HG03439 (cell line): ENCODE measurements around the gene SPINK14.

Source experiments
- ATAC-seq: cut with Tn5 transposase; IDR thresholded peaks from one replicate; pipeline ENCODE4 v1.9.1; 2021; ENCODE audit warnings: mild to moderate bottlenecking, moderate library complexity; ENCODE audit not compliant: unreplicated experiment

The SPINK14 gene, protein sequence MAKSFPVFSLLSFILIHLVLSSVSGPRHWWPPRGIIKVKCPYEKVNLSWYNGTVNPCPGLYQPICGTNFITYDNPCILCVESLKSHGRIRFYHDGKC

DNA sequence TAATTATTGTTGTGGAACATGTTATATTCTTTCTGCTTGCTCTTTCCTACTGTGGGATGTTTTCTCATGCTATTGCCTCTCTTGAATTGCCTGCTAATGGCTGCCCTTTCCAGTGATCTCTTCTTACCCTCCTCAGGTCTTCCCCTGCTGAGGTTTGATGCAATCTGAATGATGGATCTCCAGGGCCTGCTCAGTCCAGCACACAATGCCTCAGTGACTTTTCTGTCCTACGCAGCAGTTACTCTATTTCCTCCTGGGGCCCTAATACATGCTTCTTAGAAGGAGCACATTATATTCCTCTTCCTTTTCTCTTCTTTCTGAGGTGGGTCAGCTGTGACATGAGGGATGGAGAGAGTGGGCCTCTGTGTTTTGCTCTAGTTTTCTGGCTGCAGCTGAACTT lies at the start of gene SPINK14:
Gene SPINK14, plus strand, starts transcription at position 301 of the 400 bp plus-strand sequence. CDS start 1,187 bp downstream, outside the sequence.
- ATAC-seq = no peak

DNA sequence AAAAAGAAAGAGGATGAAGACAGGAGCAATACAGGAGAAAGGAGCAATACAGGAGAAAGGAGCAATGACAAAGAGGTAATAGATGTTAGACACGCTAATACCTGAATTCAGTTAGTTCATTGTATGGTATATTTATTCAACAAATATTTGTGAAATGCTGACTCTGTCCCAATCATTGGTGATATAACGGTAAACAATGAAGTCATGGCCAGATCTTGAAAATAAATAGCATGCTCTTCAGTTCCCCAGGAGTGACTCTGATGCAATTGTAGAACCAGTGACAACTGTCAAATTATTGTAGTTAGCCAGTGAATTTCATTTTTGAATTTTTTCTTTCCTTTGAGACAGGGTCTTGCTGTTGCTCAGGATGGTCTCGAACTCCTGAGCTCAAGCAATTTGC lies 48.0 kb upstream of the SPINK14 start:
- no peak for ATAC-seq

DNA sequence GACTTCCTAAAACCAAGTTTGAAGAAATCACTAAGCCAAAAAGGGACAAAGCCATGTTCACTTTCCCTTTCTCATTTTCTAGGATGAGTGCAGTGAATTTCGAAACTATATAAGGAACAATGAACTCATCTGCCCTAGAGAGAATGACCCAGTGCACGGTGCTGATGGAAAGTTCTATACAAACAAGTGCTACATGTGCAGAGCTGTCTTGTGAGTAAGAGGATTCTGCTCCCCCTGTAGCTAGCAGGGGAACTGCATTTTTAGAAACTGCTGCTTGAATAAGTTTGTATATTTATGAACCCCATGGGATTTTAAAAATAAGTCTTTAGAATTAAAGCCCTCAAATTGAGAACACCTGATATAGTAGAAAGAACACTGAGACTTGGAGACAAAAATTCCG lies 42.7 kb upstream of the SPINK14 start:
- no peak for ATAC-seq

DNA sequence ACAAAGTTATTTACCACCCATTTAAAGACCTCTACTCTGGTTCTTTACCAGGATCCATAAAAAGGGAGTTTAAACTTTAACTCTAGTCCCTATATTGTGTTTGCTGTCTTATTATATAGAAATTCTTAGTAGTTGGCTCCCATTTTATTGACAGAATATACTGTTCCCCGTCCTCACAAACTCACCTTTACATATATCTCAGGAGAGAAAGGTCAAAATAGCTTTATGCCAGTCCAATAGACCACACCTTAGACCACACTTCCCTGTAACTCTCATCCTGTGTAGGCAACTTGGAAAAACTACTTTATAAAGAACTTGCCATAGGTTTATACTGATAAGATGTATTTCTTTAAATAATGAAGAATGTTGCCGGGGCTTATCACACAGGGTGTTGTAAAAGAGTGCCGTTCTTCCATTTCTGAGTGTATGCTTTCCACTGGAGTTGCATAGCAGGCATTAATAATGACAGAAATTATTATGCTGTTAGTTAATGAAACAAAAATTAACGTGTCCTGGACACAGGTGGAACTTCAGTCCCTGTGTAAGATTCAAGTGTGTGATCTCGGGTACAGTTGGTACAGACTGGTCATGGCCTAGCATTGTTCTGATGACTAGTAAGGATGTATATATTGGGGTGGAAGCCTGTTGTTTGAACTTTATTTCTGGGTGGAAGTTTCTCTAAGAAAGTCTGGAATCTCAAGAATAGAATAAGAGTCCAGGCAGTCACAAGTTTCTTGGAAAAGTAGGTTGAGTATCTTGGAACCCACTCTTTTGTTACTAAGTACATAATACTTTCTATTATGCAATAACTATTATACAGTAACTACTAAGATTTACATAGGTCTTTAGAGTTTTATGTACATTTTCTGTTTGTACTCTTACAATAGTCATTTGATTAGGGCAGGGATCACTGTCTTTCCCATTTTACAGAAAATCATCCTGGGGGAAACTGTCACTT lies 33.0 kb upstream of the SPINK14 start:
- ATAC-seq = no peak

DNA sequence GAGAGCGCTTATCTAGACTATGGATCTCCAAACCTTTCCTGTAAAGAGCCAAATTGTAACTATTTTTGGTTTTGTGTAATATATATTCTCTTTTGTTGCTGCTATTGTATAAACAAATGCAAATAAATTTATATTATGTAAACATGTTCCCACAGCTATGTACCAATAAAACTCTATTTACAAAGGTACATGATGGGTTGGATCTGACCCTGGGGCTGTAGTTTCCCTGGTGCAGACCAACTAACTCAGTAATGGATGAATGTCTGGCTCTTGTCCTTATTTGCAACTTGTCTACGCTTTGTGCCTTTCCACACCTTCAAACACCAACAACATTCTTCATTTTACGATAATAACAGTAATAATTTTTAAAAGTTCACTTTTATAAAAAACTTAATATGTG lies 27.5 kb upstream of the SPINK14 start:
- no peak for ATAC-seq

DNA sequence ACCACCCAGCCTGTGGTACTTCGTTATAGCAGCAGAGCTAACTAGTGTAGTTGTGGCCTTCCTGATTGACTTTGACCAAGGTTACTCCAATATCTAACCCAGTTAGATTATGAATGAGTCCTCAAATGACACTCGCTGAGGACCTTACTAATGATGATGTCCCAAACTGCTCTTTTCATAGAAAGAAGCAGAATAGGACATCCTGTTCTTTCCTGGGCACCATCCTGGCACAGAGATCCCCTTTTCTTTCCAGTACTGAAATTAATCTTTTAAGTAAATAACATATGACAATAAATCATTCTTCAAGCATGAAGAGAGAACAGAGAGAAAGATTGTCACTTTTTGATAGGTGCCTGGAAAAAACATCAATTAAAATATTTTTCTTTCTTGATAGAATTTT lies 26.7 kb upstream of the SPINK14 start:
- ATAC-seq = no peak

GRCh38 chr5:148145916-148146315 lies 22.4 kb upstream of the SPINK14 start:
- ATAC-seq = no peak

- ATAC-seq = no peak
Observed at GRCh38 chr5:148146487-148146886, 21.9 kb upstream of the SPINK14 start.

- no peak for ATAC-seq
Observed at GRCh38 chr5:148147415-148147814, 20.9 kb upstream of the SPINK14 start.

GRCh38 chr5:148151872-148152271 lies 16.5 kb upstream of the SPINK14 start:
- no peak for ATAC-seq

DNA sequence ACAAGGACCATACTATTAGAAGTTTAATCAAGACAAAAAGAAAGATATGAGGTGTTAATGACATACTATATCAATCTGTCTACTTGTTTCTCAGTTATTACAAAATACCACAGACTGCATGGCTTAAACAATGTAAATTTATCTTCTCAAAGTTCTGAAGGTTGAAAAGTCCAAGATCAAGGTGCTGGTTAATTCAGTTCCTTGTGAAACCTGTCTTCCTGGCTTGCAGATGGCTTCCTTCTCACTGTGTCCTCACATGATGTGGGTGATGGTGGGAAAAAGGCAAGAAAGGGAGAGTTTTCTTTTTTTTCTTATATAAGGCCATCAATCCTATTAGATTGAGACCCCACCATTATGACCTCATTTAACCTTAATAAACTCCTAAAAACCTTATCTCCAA lies 15.6 kb upstream of the SPINK14 start:
- no peak for ATAC-seq

DNA sequence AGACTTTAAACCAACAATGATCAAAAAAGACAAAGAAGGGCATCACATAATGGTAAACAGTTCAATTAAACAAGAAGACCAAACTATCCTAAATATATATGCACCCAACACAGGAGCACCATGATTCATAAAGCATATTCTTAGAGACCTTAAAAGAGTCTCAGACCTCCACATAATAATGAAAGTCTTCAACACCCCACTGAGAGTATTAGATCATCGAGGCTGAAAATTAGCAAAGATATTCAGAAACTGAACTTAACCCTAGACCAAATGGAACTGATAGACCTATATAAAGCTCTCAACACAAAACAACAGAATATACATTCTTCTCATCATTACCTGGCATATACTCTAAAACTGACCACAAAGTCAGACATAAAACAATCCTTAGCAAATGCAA lies 11.7 kb upstream of the SPINK14 start:
- ATAC-seq = no peak

GRCh38 chr5:148162038-148162437 lies 6.3 kb upstream of the SPINK14 start:
- no peak for ATAC-seq

DNA sequence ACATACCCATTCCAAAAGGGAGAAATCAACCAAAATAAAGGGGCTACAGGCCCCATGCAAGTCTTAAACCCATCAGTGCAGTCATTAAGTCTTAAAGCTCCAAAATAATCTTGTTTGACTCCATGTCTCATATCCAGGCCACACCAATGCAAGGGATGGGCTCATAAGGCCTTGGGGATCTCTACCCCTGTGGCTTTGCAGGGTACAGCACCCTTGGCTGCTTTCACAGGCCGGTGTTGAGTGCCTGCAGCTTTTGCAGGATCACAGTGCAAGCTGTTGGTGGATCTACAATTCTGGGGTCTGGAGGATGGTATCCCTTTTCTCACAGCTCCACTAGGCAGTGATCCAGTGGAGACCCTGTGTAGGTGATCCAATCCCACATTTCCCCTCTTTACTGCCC lies 5.0 kb upstream of the SPINK14 start:
- ATAC-seq = no peak

- ATAC-seq = no peak
Observed at GRCh38 chr5:148166550-148167283, 1.6 kb upstream of the SPINK14 start.

DNA sequence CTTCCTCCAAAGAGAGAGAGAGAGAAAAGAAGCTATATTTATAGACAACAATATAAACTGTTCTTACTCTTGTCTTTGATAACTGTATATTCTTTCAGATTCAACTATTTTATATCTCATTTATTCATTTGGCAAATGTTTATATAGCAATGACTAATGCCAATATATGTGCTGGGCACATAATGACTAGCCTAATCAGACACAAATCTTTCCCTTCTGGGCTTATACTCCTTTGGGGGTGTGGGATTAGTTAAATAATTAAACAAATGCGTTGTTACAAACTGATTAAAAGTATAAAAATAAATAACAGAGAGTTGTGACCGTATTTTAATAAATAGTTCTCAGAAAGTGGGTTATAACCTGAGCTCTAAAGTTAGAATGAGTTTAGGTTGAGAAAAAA lies 4.0 kb downstream of the SPINK14 start:
- ATAC-seq = no peak

GRCh38 chr5:148176480-148176879 lies 8.1 kb downstream of the SPINK14 start:
- no peak for ATAC-seq

DNA sequence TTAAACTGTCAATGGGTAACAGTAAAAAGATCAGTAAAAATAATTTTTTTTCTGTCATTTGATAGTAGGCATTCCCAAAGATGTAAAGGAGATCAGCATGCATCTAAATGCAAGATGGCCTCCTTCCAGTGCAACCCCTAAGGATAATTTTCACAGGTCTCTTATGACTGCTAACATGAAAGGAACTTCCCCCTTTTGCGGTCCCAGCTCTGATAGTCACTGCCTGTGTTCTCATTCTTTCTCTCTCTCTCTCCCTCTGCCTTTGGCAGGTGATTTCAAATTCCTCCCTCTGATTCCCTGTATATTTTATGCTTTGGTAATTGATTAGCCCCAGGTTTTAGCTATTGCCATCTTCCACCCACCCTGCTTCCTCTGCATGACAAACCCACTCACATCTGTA lies 8.9 kb downstream of the SPINK14 start:
- no peak for ATAC-seq

- ATAC-seq = peak; percentile 85
Observed at GRCh38 chr5:148179234-148179824, 11.0 kb downstream of the SPINK14 start.

GRCh38 chr5:148186248-148187003 lies 18.1 kb downstream of the SPINK14 start:
- ATAC-seq = peak; percentile 69

- ATAC-seq = no peak
Observed at GRCh38 chr5:148191010-148191409, 22.7 kb downstream of the SPINK14 start.
